Trophoblast cell (in vitro differentiated cells and primary cell): ENCODE results near the gene C19orf18.
"Not testable (repeated sequence)": the region's sequence is repeated elsewhere in the genome, so short reads cannot be mapped to it uniquely, and the experiment has no call there.

Source experiments
- DNase-seq, 2 donors: peaks; one replicate each; pipeline ENCODE4 v3.0.0-alpha.2; 2016
- H2AFZ ChIP-seq: 2 replicates; pipeline ENCODE4 v1.6.1; 2013; ENCODE audit warnings: low read length, moderate library complexity, mild to moderate bottlenecking; ENCODE audit not compliant: insufficient read depth, poor library complexity
- H2AK5ac ChIP-seq: 2 replicates; pipeline ENCODE4 v1.6.1; 2013; ENCODE audit warnings: mild to moderate bottlenecking, low read length
- H2BK120ac ChIP-seq: 2 replicates; pipeline ENCODE4 v1.6.1; 2013; ENCODE audit warnings: low read length, mild to moderate bottlenecking, moderate library complexity; ENCODE audit not compliant: insufficient read depth, poor library complexity
- H2BK12ac ChIP-seq: 2 replicates; pipeline ENCODE4 v1.6.1; 2013; ENCODE audit warnings: mild to moderate bottlenecking, low read length, moderate library complexity
- H2BK5ac ChIP-seq: 2 replicates; pipeline ENCODE4 v1.6.1; 2013; ENCODE audit warnings: low read length, low read depth, moderate library complexity, mild to moderate bottlenecking; ENCODE audit not compliant: poor library complexity
- H3K14ac ChIP-seq: 2 replicates; pipeline ENCODE4 v1.6.1; 2013; ENCODE audit warnings: mild to moderate bottlenecking, low read length
- H3K18ac ChIP-seq: 2 replicates; pipeline ENCODE4 v1.6.1; 2013; ENCODE audit warnings: mild to moderate bottlenecking, low read length
- H3K23ac ChIP-seq: 2 replicates; pipeline ENCODE4 v1.6.1; 2013; ENCODE audit warnings: low read length
- H3K27ac ChIP-seq: 2 replicates; pipeline ENCODE4 v1.5.1; 2013; ENCODE audit warnings: low read depth, mild to moderate bottlenecking, inconsistent platforms, low read length, moderate library complexity
- H3K27me3 ChIP-seq: 2 replicates; pipeline ENCODE4 v1.6.1; 2013; ENCODE audit warnings: inconsistent platforms, mild to moderate bottlenecking, low read length, moderate library complexity; ENCODE audit not compliant: insufficient read depth
- H3K36me3 ChIP-seq, 2 experiments: 1 replicate in 1 of 2; 2 replicates in 1 of 2; pipeline ENCODE4 v1.6.1; 2013; ENCODE audit warnings: low read length in 2 of 2, mild to moderate bottlenecking in 2 of 2, moderate library complexity in 1 of 2; ENCODE audit not compliant: insufficient read depth in 2 of 2, control insufficient read depth in 1 of 2
- H3K4ac ChIP-seq: 2 replicates; pipeline ENCODE4 v1.6.1; 2013; ENCODE audit warnings: low read depth, mild to moderate bottlenecking, low read length, moderate library complexity
- H3K4me1 ChIP-seq, 2 experiments: 1 replicate in 1 of 2; 2 replicates in 1 of 2; pipeline ENCODE4 v1.6.1; 2013; ENCODE audit warnings: low read length in 2 of 2, mild to moderate bottlenecking in 2 of 2, moderate library complexity in 1 of 2; ENCODE audit not compliant: insufficient read depth in 2 of 2, control insufficient read depth in 1 of 2
- H3K4me2 ChIP-seq: 2 replicates; pipeline ENCODE4 v1.6.1; 2013; ENCODE audit warnings: inconsistent platforms, mild to moderate bottlenecking, low read length, moderate library complexity
- H3K4me3 ChIP-seq: 2 replicates; pipeline ENCODE4 v1.5.1; 2013; ENCODE audit warnings: mild to moderate bottlenecking, low read depth, low read length, inconsistent platforms
- H3K79me1 ChIP-seq: one replicate; pipeline ENCODE4 v1.6.1; 2013; ENCODE audit warnings: low read length
- H3K79me2 ChIP-seq: 2 replicates; pipeline ENCODE4 v1.6.1; 2013; ENCODE audit warnings: low read length, mild to moderate bottlenecking; ENCODE audit not compliant: control insufficient read depth, insufficient read depth, poor library complexity
- H3K9ac ChIP-seq: 2 replicates; pipeline ENCODE4 v1.6.1; 2013; ENCODE audit warnings: mild to moderate bottlenecking, low read length
- H3K9me3 ChIP-seq: 2 replicates; pipeline ENCODE4 v1.6.1; 2013; ENCODE audit warnings: low read depth, mild to moderate bottlenecking, control low read depth, inconsistent platforms, low read length; ENCODE audit not compliant: insufficient read depth
- H4K12ac ChIP-seq: 2 replicates; pipeline ENCODE4 v1.6.1; 2013; ENCODE audit warnings: low read depth, mild to moderate bottlenecking, low read length, moderate library complexity
- H4K8ac ChIP-seq: 2 replicates; pipeline ENCODE4 v1.6.1; 2013; ENCODE audit warnings: low read depth, mild to moderate bottlenecking, low read length, moderate library complexity
- H4K91ac ChIP-seq: one replicate; pipeline ENCODE4 v1.6.1; 2013; ENCODE audit warnings: low read depth, mild to moderate bottlenecking, low read length, moderate library complexity
- WGBS: extraction: QIAGEN DNeasy Blood & Tissue Kit; methylation state at CpG from one replicate; pipeline ENCODE4 v1.1.7; 2013; ENCODE audit warnings: missing lambda C conversion rate; ENCODE audit not compliant: insufficient read length, insufficient coverage; ENCODE audit errors: extremely low coverage; 5-methylcytosine and 5-hydroxymethylcytosine counted together

Gene C19orf18

DNA sequence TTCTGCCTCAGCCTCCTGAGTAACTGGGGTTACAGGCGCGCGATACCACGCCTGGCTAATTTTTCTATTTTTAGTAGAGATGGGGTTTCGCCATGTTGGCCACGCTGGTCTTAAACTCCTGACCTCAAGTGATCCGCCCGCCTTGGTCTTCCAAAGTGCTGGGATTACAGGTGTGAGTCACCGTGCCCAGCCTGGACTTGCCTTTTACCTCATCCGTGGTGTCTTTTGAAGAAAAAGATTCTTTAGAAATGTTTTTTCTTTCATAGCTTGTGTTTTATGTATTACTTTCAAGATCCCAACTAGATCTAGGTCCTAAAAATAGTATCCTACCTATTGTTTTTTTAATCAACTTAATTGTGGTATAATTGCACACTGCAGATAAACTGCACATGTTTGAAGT is 34.5 kb upstream of the C19orf18 start:
- not testable (repeated sequence) for H4K8ac ChIP-seq, H2BK120ac ChIP-seq, H4K91ac ChIP-seq, H2BK5ac ChIP-seq, H4K12ac ChIP-seq, H3K18ac ChIP-seq, H3K14ac ChIP-seq, H3K27ac ChIP-seq, H3K4me2 ChIP-seq, H3K4me3 ChIP-seq, H3K9ac ChIP-seq, H3K79me2 ChIP-seq, H3K4me1 ChIP-seq, H3K27me3 ChIP-seq, H2BK12ac ChIP-seq, H3K23ac ChIP-seq, H2AK5ac ChIP-seq, DNase-seq, H3K79me1 ChIP-seq, H2AFZ ChIP-seq, H3K4ac ChIP-seq
- Histone ChIP-seq H3K36me3 (peaks cover 13 to 16% of the 10 kb centered on the region in 2 experiments), H3K9me3 (peaks cover 37% of the 10 kb centered on the region)
- no CpG with 5 or more reads among the region's 10 CpGs for WGBS

GRCh38 chr19:58007285-58007684 is 33.0 kb upstream of the C19orf18 start:
- H3K27me3 ChIP-seq = no peaks in the 10 kb centered on the region
- H4K91ac ChIP-seq = no peak overlapping the region
- H3K4ac ChIP-seq = no peak overlapping the region
- H3K4me3 ChIP-seq = no peak overlapping the region
- no peak overlapping the region for H3K18ac ChIP-seq
- no peak overlapping the region for H2BK12ac ChIP-seq
- no peak overlapping the region for H3K23ac ChIP-seq
- no CpG with 5 or more reads among the region's 1 CpG for WGBS
- no peak overlapping the region for H3K4me2 ChIP-seq
- H3K9ac ChIP-seq = no peak overlapping the region
- H3K9me3 ChIP-seq = peaks cover 31% of the 10 kb centered on the region
- H3K27ac ChIP-seq = no peak overlapping the region
- H2AK5ac ChIP-seq = no peak overlapping the region
- H3K36me3 ChIP-seq = peaks cover 9 to 12% of the 10 kb centered on the region in 2 experiments
- no peak overlapping the region for H4K8ac ChIP-seq
- DNase-seq = peak in 1 of 2 donors; percentile 27
- H3K14ac ChIP-seq = no peak overlapping the region
- no peak overlapping the region for H2BK120ac ChIP-seq
- H3K79me1 ChIP-seq = peaks cover 8% of the 10 kb centered on the region
- no peak overlapping the region for H2BK5ac ChIP-seq
- peaks cover 10 to 12% of the 10 kb centered on the region in 2 experiments for H3K4me1 ChIP-seq
- H4K12ac ChIP-seq = no peak overlapping the region
- peaks cover 8% of the 10 kb centered on the region for H3K79me2 ChIP-seq
- H2AFZ ChIP-seq = no peak overlapping the region

DNA sequence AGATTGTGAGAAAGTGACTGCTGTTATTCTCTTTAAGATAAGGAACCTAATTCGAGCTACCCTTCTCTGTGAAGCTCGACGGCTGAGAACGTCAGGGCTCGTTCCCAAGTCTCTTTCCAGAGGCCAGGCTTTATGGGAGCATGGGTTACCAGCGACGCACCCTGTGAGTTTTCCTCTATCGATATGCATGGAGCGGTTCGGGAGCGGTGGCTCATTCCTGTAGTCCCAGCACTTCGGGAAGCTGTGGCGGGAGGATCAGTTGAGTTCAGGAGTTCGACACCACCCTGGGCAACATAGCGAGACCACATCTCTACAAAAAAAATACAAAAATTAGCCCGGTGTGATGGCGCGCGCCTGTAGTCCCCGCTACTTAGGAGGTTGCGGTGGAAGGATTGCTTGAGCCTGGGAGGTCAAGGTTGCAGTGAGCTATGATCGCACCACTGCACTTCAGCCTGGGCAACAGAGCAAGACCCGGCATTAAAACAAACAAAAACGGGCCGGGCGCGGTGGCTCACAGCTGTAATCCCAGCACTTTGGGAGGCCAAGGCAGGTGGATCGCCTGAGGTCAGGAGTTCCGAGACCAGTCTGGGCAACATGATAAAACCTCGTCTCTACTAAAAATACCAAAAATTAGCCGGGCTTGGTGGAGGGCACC is 29.0 kb upstream of the C19orf18 start:
- H3K14ac ChIP-seq = peak overlapping the region; percentile 76
- WGBS = no CpG with 5 or more reads among the region's 31 CpGs
- DNase-seq = no peak
- no peak overlapping the region for H2BK12ac ChIP-seq
- H3K9ac ChIP-seq = peak overlapping the region; percentile 8
- peak overlapping the region; percentile 98 for H3K4me2 ChIP-seq
- H3K18ac ChIP-seq = peak overlapping the region; percentile 88
- peak overlapping the region; percentile 91 for H3K4me3 ChIP-seq
- H3K4ac ChIP-seq = peak overlapping the region; percentile 44
- peak overlapping the region; percentile 99 for H4K12ac ChIP-seq
- H3K9me3 ChIP-seq = peaks cover 14% of the 10 kb centered on the region
- H3K79me2 ChIP-seq = peaks cover 13% of the 10 kb centered on the region
- peak overlapping the region; percentile 57 for H2BK5ac ChIP-seq
- H3K4me1 ChIP-seq = peaks cover 11 to 14% of the 10 kb centered on the region in 2 experiments
- H4K8ac ChIP-seq = peak overlapping the region; percentile 85
- no peak overlapping the region for H2BK120ac ChIP-seq
- H2AFZ ChIP-seq = peak overlapping the region; percentile 73
- peaks cover 28 to 30% of the 10 kb centered on the region in 2 experiments for H3K36me3 ChIP-seq
- H4K91ac ChIP-seq = peak overlapping the region; percentile 86
- peaks cover 12% of the 10 kb centered on the region for H3K79me1 ChIP-seq
- no peak overlapping the region for H2AK5ac ChIP-seq
- no peaks in the 10 kb centered on the region for H3K27me3 ChIP-seq
- H3K27ac ChIP-seq = peak overlapping the region; percentile 17
- H3K23ac ChIP-seq = no peak overlapping the region

DNA sequence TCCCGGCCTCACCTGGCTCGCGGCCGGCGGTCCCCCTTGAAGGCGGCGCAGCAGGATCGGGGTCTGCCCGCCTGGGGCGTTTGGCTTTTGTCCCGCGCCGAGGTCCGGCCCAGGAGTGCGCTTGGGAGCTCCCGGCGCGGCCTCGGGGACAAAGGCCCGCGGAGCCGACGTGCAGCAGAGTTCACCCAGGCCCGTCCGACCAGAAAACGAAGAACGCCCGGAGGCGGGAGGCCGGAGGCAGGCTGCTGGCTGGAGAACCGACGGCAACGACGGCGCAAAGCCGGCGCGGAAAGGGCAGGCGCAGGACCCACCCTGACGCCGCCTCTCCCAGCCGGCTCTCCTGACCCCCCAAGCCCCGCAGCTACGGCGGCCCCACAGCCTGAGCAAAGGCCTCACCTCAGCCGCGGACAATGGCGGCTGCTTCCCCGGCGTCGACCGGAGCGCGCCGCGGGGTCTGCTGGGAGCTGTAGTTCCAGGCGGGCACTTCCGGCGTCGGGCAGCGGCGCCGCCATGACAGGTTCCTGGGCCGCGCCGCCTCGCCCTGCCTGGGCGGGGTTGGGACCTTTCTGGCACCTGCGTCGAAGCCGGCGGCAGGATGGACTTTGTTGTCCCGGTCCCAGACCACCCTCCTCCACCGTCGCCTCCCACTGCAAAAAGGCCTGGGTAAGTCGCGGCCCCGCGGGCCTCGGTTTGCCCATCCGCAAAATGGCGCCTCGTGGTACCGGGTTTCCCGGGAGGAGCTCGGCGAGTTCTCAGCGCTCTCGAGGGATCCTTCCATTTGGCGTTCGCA is 28.2 kb upstream of the C19orf18 start, which contains the start of gene ZNF606:
TSS of gene ZNF606 (minus strand) at position 437 of the 790 bp plus-strand sequence. CDS start 1,501 bp downstream, outside the sequence.
- peak within 1 kb of the TSS; percentile 94 for H2BK5ac ChIP-seq
- WGBS = no CpG with 5 or more reads among the region's 91 CpGs
- H4K12ac ChIP-seq = peak within 1 kb of the TSS; percentile 99
- H3K14ac ChIP-seq = peak within 1 kb of the TSS; percentile 99
- no peak within 1 kb of the TSS for H2BK12ac ChIP-seq
- H3K9ac ChIP-seq = peak within 1 kb of the TSS; percentile 88
- H3K4ac ChIP-seq = peak within 1 kb of the TSS; percentile 90
- no peaks in the 10 kb centered on the region for H3K27me3 ChIP-seq
- peaks cover 12% of the 10 kb centered on the region for H3K79me1 ChIP-seq
- peaks cover 29 to 32% of the 10 kb centered on the region in 2 experiments for H3K36me3 ChIP-seq
- peak within 1 kb of the TSS; percentile 91 for H2BK120ac ChIP-seq
- H3K79me2 ChIP-seq = peaks cover 13% of the 10 kb centered on the region
- H4K91ac ChIP-seq = peak within 1 kb of the TSS; percentile 98
- H3K4me3 ChIP-seq = peak within 1 kb of the TSS; percentile 91
- H4K8ac ChIP-seq = peak within 1 kb of the TSS; percentile 85
- peak within 1 kb of the TSS; percentile 88 for H3K27ac ChIP-seq
- H3K4me2 ChIP-seq = peak within 1 kb of the TSS; percentile 98
- peaks cover 11 to 14% of the 10 kb centered on the region in 2 experiments for H3K4me1 ChIP-seq
- peak within 1 kb of the TSS; percentile 6 for H2AK5ac ChIP-seq
- H3K9me3 ChIP-seq = peaks cover 15% of the 10 kb centered on the region
- peak; percentile 80 to 85 for DNase-seq
- H3K23ac ChIP-seq = no peak within 1 kb of the TSS
- H3K18ac ChIP-seq = peak within 1 kb of the TSS; percentile 97
- peak within 1 kb of the TSS; percentile 97 for H2AFZ ChIP-seq
